ENCODE results near the gene ASPSCR1.

- no peak for TF ChIP-seq CTCF (IDR thresholded peaks at IDR 0.05)
- no peak for TF ChIP-seq POLR2A (IDR thresholded peaks at IDR 0.05)
Observed at GRCh38 chr17:82007228-82007494, 29.7 kb downstream of the ASPSCR1 start.

Measured in testis (tissue), 2 donors.